Erythroblast (primary cell): ENCODE data around the gene ZNF773.

ENCODE experiments used
- GATA1 ChIP-seq: IDR thresholded peaks from 2 replicates; pipeline ENCODE4 v1.6.1; 2011; ENCODE audit warnings: low read depth, mild to moderate bottlenecking, control low read depth, low read length, moderate library complexity
- POLR2A ChIP-seq: IDR thresholded peaks from 2 replicates; pipeline ENCODE4 v1.6.1; 2011; ENCODE audit warnings: mild to moderate bottlenecking, low read length

DNA sequence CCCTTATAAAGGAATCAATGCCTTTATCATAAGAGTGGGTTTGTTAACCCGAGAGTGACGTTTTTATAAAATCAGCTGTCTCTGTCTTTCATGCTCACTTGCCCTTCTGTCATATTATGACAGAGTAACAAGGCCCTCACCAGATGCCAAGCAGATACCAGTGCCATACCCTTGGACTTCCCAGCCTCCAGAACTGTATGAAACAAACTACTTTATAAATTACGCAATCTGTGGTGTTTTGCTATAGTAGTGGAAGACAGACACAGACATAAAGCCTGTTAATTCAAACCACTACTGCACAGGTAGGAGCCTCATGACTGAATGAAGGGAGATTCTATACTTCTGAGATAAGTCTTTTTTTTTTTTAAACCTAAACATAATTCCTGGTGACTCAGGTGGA, 47.4 kb upstream of the ZNF773 start:
- no peak for TF ChIP-seq POLR2A
- no peak for TF ChIP-seq GATA1
